Muscle of leg (tissue), 16 donors: ENCODE measurements around the gene RERGL. TPM values are rescaled to one million over a fixed set of nuclear protein-coding genes. Genes with fewer than 3 reads are reported as not detected.

ENCODE experiments used
- DNase-seq: peaks from one replicate; pipeline ENCODE4 v3.0.0; 2013
- H3K27ac ChIP-seq: one replicate; pipeline ENCODE4 v1.5.1; 2013; ENCODE audit warnings: mild to moderate bottlenecking, low read length, control low read depth
- H3K27me3 ChIP-seq: one replicate; pipeline ENCODE4 v1.6.1; 2013; ENCODE audit warnings: low read length; ENCODE audit not compliant: control insufficient read depth, insufficient read depth
- H3K36me3 ChIP-seq: one replicate; pipeline ENCODE4 v1.6.1; 2013; ENCODE audit warnings: low read length; ENCODE audit not compliant: control insufficient read depth, insufficient read depth
- H3K4me1 ChIP-seq: one replicate; pipeline ENCODE4 v1.6.1; 2013; ENCODE audit warnings: low read length; ENCODE audit not compliant: control insufficient read depth, insufficient read depth
- H3K4me3 ChIP-seq: one replicate; pipeline ENCODE4 v1.5.1; 2013; ENCODE audit warnings: low read length, control low read depth
- H3K9me3 ChIP-seq: replicated peaks from 2 replicates; pipeline ENCODE4 v1.6.1; 2013; ENCODE audit warnings: low read depth, low read length; ENCODE audit not compliant: control insufficient read depth
- WGBS: methylation state at CpG from one replicate; pipeline ENCODE4 v1.1.5; 2013; ENCODE audit warnings: missing lambda C conversion rate; ENCODE audit not compliant: insufficient coverage; 5-methylcytosine and 5-hydroxymethylcytosine counted together
- long read RNA-seq, 11 donors: transcript quantifications; one replicate each; lab custom pipeline, GENCODE V29; 2026
- polyA plus RNA-seq, 8 donors: library from polyadenylated mRNA; unstranded; fragments of 120-200 nt; gene quantifications; one replicate each; pipeline versions ENCODE4 v1.2.1 to v1.2.3, GENCODE V29; 2013; ENCODE audit warnings: inconsistent platforms in 1 of 8, low replicate concordance in 1 of 8; ENCODE audit not compliant: insufficient read length in 8 of 8, insufficient read depth in 1 of 8
- total RNA-seq: library from RNA; stranded (reverse); fragments of 120-200 nt; gene quantifications from one replicate; pipeline ENCODE4 v1.2.4, GENCODE V29; 2013

RERGL gene
- 0.49 TPM for total RNA-seq
- 1 to 10 TPM in 2 of 8 donors, under 1 TPM in 6; 0.36 to 1.4 (median 0.82) TPM for polyA plus RNA-seq
- long read RNA-seq, donor 1: 0 reads
- long read RNA-seq, donor 2: 0 reads
- long read RNA-seq, donor 3: 0 reads
- long read RNA-seq, donor 4: 0 reads
- long read RNA-seq, donor 5: 0 reads
- long read RNA-seq, donor 6: 0 reads
- long read RNA-seq, donor 7: 0 reads
- long read RNA-seq, donor 8, partial matches to known transcripts: 0 of 1 reads
- long read RNA-seq, donor 8, other reads (novel, unspliced or antisense): 0 of 1 reads
- long read RNA-seq, donor 9: 0 reads
- long read RNA-seq, donor 10: 0 reads
- long read RNA-seq, donor 11: 0 reads

GRCh38 chr12:18090093-18090492 is at the start of gene RERGL:
TSS of gene RERGL (minus strand) at chr12:18090193. CDS start at chr12:18090140, 53 bp downstream.
- DNase-seq: no peak
- Histone ChIP-seq H3K4me1 (no peaks in the 10 kb centered on the region), H3K27ac (no peak within 1 kb of the TSS), H3K27me3 (no peaks in the 10 kb centered on the region), H3K4me3 (no peak within 1 kb of the TSS), H3K36me3 (no peaks in the 10 kb centered on the region), H3K9me3 (no peaks in the 10 kb centered on the region)
- WGBS: no CpG with 5 or more reads among the region's 1 CpG

GRCh38 chr12:18139254-18139653 is 49.3 kb upstream of the RERGL start:
- Histone ChIP-seq H3K4me1 (peaks cover 8% of the 10 kb centered on the region), H3K9me3 (no peaks in the 10 kb centered on the region), H3K27ac (no peak overlapping the region), H3K36me3 (no peaks in the 10 kb centered on the region), H3K4me3 (no peak overlapping the region), H3K27me3 (no peaks in the 10 kb centered on the region)
- DNase-seq: peak; percentile 5
- 0% methylated on average over 1 of the region's 4 CpGs for WGBS

- WGBS: 68% methylated on average over 4 of the region's 8 CpGs
- H3K36me3 ChIP-seq: no peaks in the 10 kb centered on the region
- H3K27ac ChIP-seq: peak overlapping the region; percentile 49
- H3K4me1 ChIP-seq: peaks cover 2% of the 10 kb centered on the region
- no peaks in the 10 kb centered on the region for H3K27me3 ChIP-seq
- DNase-seq: peak; percentile 33
- no peak overlapping the region for H3K4me3 ChIP-seq
- H3K9me3 ChIP-seq: no peaks in the 10 kb centered on the region
These were observed 45.5 kb upstream of the RERGL start for GRCh38 chr12:18135509-18135908.

- H3K9me3 ChIP-seq: no peaks in the 10 kb centered on the region
- no peak overlapping the region for H3K4me3 ChIP-seq
- no peaks in the 10 kb centered on the region for H3K27me3 ChIP-seq
- peak; percentile 84 for DNase-seq
- H3K36me3 ChIP-seq: no peaks in the 10 kb centered on the region
- H3K4me1 ChIP-seq: peaks cover 2% of the 10 kb centered on the region
- H3K27ac ChIP-seq: peak overlapping the region; percentile 52
- WGBS: no CpG with 5 or more reads among the region's 3 CpGs
These were observed 45.1 kb upstream of the RERGL start for GRCh38 chr12:18135086-18135485.

GRCh38 chr12:18130851-18131250 is 40.9 kb upstream of the RERGL start:
- WGBS: 95% methylated on average over 3 of the region's 5 CpGs
- H3K27ac ChIP-seq: no peak overlapping the region
- H3K4me1 ChIP-seq: peaks cover 2% of the 10 kb centered on the region

GRCh38 chr12:18123707-18124106 is 33.7 kb upstream of the RERGL start:
- H3K4me1 ChIP-seq: no peaks in the 10 kb centered on the region
- no peak overlapping the region for H3K27ac ChIP-seq
- no peaks in the 10 kb centered on the region for H3K36me3 ChIP-seq
- DNase-seq: no peak
- H3K4me3 ChIP-seq: no peak overlapping the region
- H3K9me3 ChIP-seq: peaks cover 5% of the 10 kb centered on the region
- WGBS: 89% methylated on average over 3 of the region's 5 CpGs
- no peaks in the 10 kb centered on the region for H3K27me3 ChIP-seq

More at GRCh38 chr12:18130851-18131250, 40.9 kb upstream of the RERGL start:
- H3K27me3 ChIP-seq: no peaks in the 10 kb centered on the region
- no peaks in the 10 kb centered on the region for H3K36me3 ChIP-seq
- H3K4me3 ChIP-seq: no peak overlapping the region
- H3K9me3 ChIP-seq: peaks cover 5% of the 10 kb centered on the region
- DNase-seq: no peak

GRCh38 chr12:18120899-18121298 is 30.9 kb upstream of the RERGL start:
- H3K27me3 ChIP-seq: no peaks in the 10 kb centered on the region
- no peak overlapping the region for H3K4me3 ChIP-seq
- H3K9me3 ChIP-seq: no peaks in the 10 kb centered on the region
- DNase-seq: no peak
- WGBS: no CpG with 5 or more reads among the region's 1 CpG
- H3K36me3 ChIP-seq: no peaks in the 10 kb centered on the region
- H3K27ac ChIP-seq: no peak overlapping the region
- H3K4me1 ChIP-seq: no peaks in the 10 kb centered on the region

GRCh38 chr12:18108611-18109010 is 18.6 kb upstream of the RERGL start:
- whole genome bisulfite sequencing: 93% methylated on average over 4 of the region's 4 CpGs
- no peak for DNase-seq
- H3K36me3 ChIP-seq: no peaks in the 10 kb centered on the region
- H3K4me3 ChIP-seq: no peak overlapping the region
- H3K27me3 ChIP-seq: no peaks in the 10 kb centered on the region
- no peaks in the 10 kb centered on the region for H3K4me1 ChIP-seq
- H3K27ac ChIP-seq: no peak overlapping the region
- no peaks in the 10 kb centered on the region for H3K9me3 ChIP-seq

GRCh38 chr12:18103624-18104023 is 13.6 kb upstream of the RERGL start:
- Histone ChIP-seq H3K36me3 (no peaks in the 10 kb centered on the region), H3K4me3 (no peak overlapping the region), H3K4me1 (no peaks in the 10 kb centered on the region), H3K27ac (no peak overlapping the region), H3K27me3 (no peaks in the 10 kb centered on the region), H3K9me3 (no peaks in the 10 kb centered on the region)
- no peak for DNase-seq
- 79% methylated on average over 2 of the region's 2 CpGs for WGBS

- no peaks in the 10 kb centered on the region for H3K9me3 ChIP-seq
These were observed 11.1 kb upstream of the RERGL start for GRCh38 chr12:18101043-18101442.

More at GRCh38 chr12:18101043-18101442, 11.1 kb upstream of the RERGL start:
- H3K4me1 ChIP-seq: no peaks in the 10 kb centered on the region
- no peaks in the 10 kb centered on the region for H3K27me3 ChIP-seq
- no CpG with 5 or more reads among the region's 2 CpGs for WGBS
- no peak overlapping the region for H3K27ac ChIP-seq
- DNase-seq: peak; percentile 5
- no peak overlapping the region for H3K4me3 ChIP-seq
- H3K36me3 ChIP-seq: no peaks in the 10 kb centered on the region
